DND-41 (cell line): Measurements from ENCODE around the gene SPATA46.

Experiments
- ATAC-seq: fragments of 200-7000 bp; cut with Tn5 transposase; 3 replicates; pipeline ENCODE4 v1.9.1; 2021; ENCODE audit warnings: low read depth; ENCODE audit not compliant: insufficient read depth
- DNase-seq: peaks from one replicate; pipeline ENCODE4 v3.0.0-alpha.2; 2020
- H2AFZ ChIP-seq: 2 replicates; pipeline ENCODE4 v1.6.0; 2012; ENCODE audit warnings: low read depth, low read length
- H3K27ac ChIP-seq: 2 replicates; pipeline ENCODE4 v1.5.1; 2012; ENCODE audit warnings: low read length, inconsistent platforms
- H3K27me3 ChIP-seq: fragments of 200-600 bp; sonication (generic); 2 replicates; pipeline ENCODE4 v1.6.0; 2012; ENCODE audit warnings: low read length, mild to moderate bottlenecking, inconsistent platforms; ENCODE audit not compliant: insufficient read depth, poor library complexity
- H3K36me3 ChIP-seq: 2 replicates; pipeline ENCODE4 v1.5.1; 2012; ENCODE audit warnings: low read length, inconsistent platforms; ENCODE audit not compliant: insufficient read depth
- H3K4me1 ChIP-seq: 2 replicates; pipeline ENCODE4 v1.5.1; 2012; ENCODE audit warnings: mild to moderate bottlenecking, low read length; ENCODE audit not compliant: insufficient read depth
- H3K4me2 ChIP-seq: 2 replicates; pipeline ENCODE4 v1.6.0; 2012; ENCODE audit warnings: mild to moderate bottlenecking, moderate library complexity, low read length, inconsistent platforms; ENCODE audit not compliant: insufficient read depth
- H3K4me3 ChIP-seq, 2 experiments: fragments of 200-600 bp in 1 of 2; shearing (Covaris generic) in 1 of 2; 2 replicates each; pipeline ENCODE4 v1.5.1; 2012 to 2016; ENCODE audit warnings: inconsistent platforms in 2 of 2, low read length in 2 of 2, mild to moderate bottlenecking in 2 of 2, low read depth in 1 of 2, moderate library complexity in 1 of 2
- H3K79me2 ChIP-seq: 2 replicates; pipeline ENCODE4 v1.6.0; 2012; ENCODE audit warnings: low read length, inconsistent platforms; ENCODE audit not compliant: insufficient read depth
- H3K9ac ChIP-seq: 2 replicates; pipeline ENCODE4 v1.6.0; 2012; ENCODE audit warnings: low read depth, mild to moderate bottlenecking, inconsistent platforms, low read length, moderate library complexity
- H3K9me3 ChIP-seq: 2 replicates; pipeline ENCODE4 v1.5.1; 2012; ENCODE audit warnings: low read length, moderate library complexity, mild to moderate bottlenecking, inconsistent platforms; ENCODE audit not compliant: insufficient read depth, severe bottlenecking
- H4K20me1 ChIP-seq: 2 replicates; pipeline ENCODE4 v1.6.0; 2012; ENCODE audit warnings: low read length; ENCODE audit not compliant: insufficient read depth
- EZH2 ChIP-seq: IDR thresholded peaks from 3 replicates; pipeline ENCODE4 v1.6.1; 2012; ENCODE audit warnings: borderline replicate concordance, low read depth, mild to moderate bottlenecking, moderate library complexity, low read length, inconsistent platforms; ENCODE audit not compliant: severe bottlenecking
- TF ChIP-seq, protein P1 (sequence below): IDR thresholded peaks from 2 replicates; pipeline ENCODE4 v1.5.1; 2012; ENCODE audit warnings: borderline replicate concordance, low read length, moderate library complexity, mild to moderate bottlenecking; ENCODE audit not compliant: poor library complexity, severe bottlenecking; ENCODE audit errors: extremely low read depth

The SPATA46 gene

DNA sequence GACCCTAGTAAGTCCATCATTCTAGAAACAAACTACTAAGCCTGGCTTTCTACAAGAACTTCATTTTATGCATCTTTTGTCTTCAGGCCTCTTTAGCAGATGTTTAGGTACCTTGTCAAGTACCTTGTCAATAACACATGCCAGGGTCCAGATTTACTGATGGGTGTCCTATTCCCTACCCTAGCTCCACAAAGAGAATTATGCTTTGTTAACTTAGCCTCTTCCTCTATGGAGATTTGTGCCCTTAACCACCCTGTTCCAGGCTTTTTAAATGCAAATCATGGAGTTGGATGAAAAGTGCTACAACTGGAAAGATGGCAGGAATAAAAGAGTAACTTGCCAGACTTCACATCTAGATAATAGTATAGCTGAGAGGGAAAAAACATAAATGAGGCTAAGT is 42.7 kb downstream of the SPATA46 start:
- Histone ChIP-seq H3K4me3 (no peak overlapping the region), H2AFZ (no peak overlapping the region), H3K27me3 (peaks cover 13% of the 10 kb centered on the region), H3K79me2 (no peaks in the 10 kb centered on the region), H3K27ac (no peak overlapping the region), H3K36me3 (no peaks in the 10 kb centered on the region), H3K9me3 (no peaks in the 10 kb centered on the region), H3K4me2 (no peak overlapping the region), H4K20me1 (no peaks in the 10 kb centered on the region), H3K4me1 (no peaks in the 10 kb centered on the region), H3K9ac (no peak overlapping the region)
- DNase-seq, result no peak
- TF ChIP-seq, protein P1, sequence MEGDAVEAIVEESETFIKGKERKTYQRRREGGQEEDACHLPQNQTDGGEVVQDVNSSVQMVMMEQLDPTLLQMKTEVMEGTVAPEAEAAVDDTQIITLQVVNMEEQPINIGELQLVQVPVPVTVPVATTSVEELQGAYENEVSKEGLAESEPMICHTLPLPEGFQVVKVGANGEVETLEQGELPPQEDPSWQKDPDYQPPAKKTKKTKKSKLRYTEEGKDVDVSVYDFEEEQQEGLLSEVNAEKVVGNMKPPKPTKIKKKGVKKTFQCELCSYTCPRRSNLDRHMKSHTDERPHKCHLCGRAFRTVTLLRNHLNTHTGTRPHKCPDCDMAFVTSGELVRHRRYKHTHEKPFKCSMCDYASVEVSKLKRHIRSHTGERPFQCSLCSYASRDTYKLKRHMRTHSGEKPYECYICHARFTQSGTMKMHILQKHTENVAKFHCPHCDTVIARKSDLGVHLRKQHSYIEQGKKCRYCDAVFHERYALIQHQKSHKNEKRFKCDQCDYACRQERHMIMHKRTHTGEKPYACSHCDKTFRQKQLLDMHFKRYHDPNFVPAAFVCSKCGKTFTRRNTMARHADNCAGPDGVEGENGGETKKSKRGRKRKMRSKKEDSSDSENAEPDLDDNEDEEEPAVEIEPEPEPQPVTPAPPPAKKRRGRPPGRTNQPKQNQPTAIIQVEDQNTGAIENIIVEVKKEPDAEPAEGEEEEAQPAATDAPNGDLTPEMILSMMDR, result no peak
- TF ChIP-seq EZH2, result no peak
- no peak for ATAC-seq

DNA sequence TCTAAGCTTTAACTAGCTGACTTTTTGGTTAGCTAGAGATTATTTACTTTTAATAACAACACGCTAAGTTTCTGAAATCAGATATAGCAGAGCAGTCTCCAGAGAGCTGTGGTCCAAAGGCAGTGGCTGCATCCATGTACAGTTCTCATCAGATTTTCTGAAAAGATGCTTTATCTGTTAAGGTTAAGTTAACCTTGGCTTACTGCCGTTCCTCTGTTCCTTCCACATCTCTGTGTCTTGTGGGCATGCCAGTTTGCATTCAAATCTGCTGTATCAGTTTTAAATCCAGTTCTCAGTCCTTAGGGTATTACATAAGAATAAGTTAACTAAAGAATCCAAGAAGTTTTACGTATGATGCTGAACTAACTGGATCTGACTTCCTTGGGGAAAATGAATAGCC is 46.8 kb downstream of the SPATA46 start:
- H4K20me1 ChIP-seq, result no peaks in the 10 kb centered on the region
- H3K4me1 ChIP-seq, result no peaks in the 10 kb centered on the region
- H3K4me2 ChIP-seq, result no peak overlapping the region
- H3K36me3 ChIP-seq, result no peaks in the 10 kb centered on the region
- no peak for ATAC-seq
- H3K9me3 ChIP-seq, result no peaks in the 10 kb centered on the region
- H2AFZ ChIP-seq, result no peak overlapping the region
- H3K79me2 ChIP-seq, result no peaks in the 10 kb centered on the region
- H3K9ac ChIP-seq, result no peak overlapping the region
- peaks cover 35% of the 10 kb centered on the region for H3K27me3 ChIP-seq
- no peak overlapping the region for H3K4me3 ChIP-seq
- H3K27ac ChIP-seq, result no peak overlapping the region
- DNase-seq, result no peak
- TF ChIP-seq, protein P1, result no peak
- TF ChIP-seq EZH2, result no peak

DNA sequence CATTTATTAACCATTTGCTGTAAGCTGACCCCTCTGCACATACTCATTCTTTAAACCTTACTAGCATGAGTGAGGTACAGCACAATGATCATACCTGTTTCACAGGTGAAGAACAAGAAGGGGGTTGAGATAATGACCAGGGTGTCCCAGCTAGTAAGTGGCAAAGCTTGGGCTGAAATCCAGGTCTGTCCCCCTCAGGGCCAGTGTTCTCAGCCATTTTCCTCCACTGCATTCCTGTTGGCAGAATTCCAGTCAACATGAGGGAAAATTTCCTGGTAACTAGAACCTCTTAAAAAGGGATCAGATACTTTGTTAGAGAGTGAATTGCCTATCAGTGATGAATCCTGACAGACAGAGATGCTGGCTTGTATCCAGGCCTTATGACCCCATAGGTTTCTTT is 48.1 kb downstream of the SPATA46 start:
- no peak overlapping the region for H3K4me2 ChIP-seq
- H4K20me1 ChIP-seq, result no peaks in the 10 kb centered on the region
- DNase-seq, result no peak
- H3K27me3 ChIP-seq, result peaks cover 48% of the 10 kb centered on the region
- no peaks in the 10 kb centered on the region for H3K9me3 ChIP-seq
- no peaks in the 10 kb centered on the region for H3K4me1 ChIP-seq
- H2AFZ ChIP-seq, result no peak overlapping the region
- no peak overlapping the region for H3K4me3 ChIP-seq
- no peak for ATAC-seq
- no peaks in the 10 kb centered on the region for H3K36me3 ChIP-seq
- TF ChIP-seq EZH2, result no peak
- TF ChIP-seq, protein P1, result no peak
- no peak overlapping the region for H3K27ac ChIP-seq
- H3K79me2 ChIP-seq, result no peaks in the 10 kb centered on the region
- H3K9ac ChIP-seq, result no peak overlapping the region

DNA sequence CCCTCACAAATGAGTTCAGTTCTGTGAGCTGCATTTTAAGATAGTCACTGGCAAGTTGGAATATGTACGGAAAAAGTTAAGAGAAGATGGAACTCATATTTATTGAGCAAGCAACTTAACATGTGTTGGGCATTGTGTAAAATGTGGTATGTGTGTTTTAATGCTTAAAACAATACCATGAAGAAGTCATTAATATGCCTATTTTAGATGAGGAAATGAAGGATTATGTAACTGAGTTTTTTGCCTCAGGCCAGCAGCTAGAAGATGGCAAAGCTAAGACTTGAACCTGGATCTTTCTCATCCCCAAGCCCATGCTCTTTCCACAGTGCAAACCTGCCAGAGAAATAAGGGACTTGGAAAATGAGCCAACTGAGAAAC is 48.9 kb downstream of the SPATA46 start:
- H2AFZ ChIP-seq, result no peak overlapping the region
- no peaks in the 10 kb centered on the region for H3K79me2 ChIP-seq
- H3K4me3 ChIP-seq, result no peak overlapping the region
- TF ChIP-seq, protein P1, result no peak
- no peak for TF ChIP-seq EZH2
- H3K4me1 ChIP-seq, result no peaks in the 10 kb centered on the region
- no peaks in the 10 kb centered on the region for H3K9me3 ChIP-seq
- H3K27ac ChIP-seq, result no peak overlapping the region
- no peaks in the 10 kb centered on the region for H4K20me1 ChIP-seq
- no peaks in the 10 kb centered on the region for H3K36me3 ChIP-seq
- ATAC-seq (no peak), DNase-seq (no peak)
- peaks cover 52% of the 10 kb centered on the region for H3K27me3 ChIP-seq
- H3K9ac ChIP-seq, result no peak overlapping the region
- no peak overlapping the region for H3K4me2 ChIP-seq
